Measurements from ENCODE around the gene SSR2. TPM values are rescaled to one million over a fixed set of nuclear protein-coding genes. Genes with fewer than 3 reads are reported as not detected.

The SSR2 gene
- total RNA-seq, 4 donors from 2014 or later, result 51.2 to 275 (median 168) TPM

DNA sequence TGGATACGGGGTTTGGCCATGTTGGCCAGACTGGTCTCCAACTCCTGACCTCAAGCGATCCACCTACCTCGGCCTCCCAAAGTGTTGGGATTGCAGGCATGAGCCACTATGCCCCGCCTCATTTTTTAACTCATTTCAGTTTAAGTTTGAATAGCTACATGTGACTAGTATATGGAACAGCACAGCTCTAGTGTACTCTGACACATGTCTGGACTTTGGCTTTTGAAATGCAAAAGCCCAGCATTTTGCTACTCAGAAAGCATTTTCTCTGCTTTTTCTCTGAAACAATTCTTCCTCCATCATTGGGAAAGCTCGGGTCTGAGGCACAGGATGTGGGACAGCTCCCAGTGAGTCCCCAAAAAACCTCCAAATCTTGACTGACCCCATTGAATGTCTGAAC is 4.0 kb upstream of the SSR2 start:
- H3K9me3 ChIP-seq, result no peaks in the 10 kb centered on the region
- H3K27ac ChIP-seq, result no peak overlapping the region
- intact Hi-C loops (cut with DNase I; ENCODE audit: low total_unique reads), result no loop called here
- H3K4me3 ChIP-seq, result no peak overlapping the region
- 0 to 67% methylated on average over 1 to 5 of the region's 5 CpGs for WGBS, 2 donors (ENCODE audit: low coverage in 1 of 2)
- H3K36me3 ChIP-seq, result no peaks in the 10 kb centered on the region
- H3K27me3 ChIP-seq, result no peaks in the 10 kb centered on the region
- DNase-seq, result no peak
- TF ChIP-seq POLR2A (IDR thresholded peaks at IDR 0.05), result no peak
- TF ChIP-seq CTCF (IDR thresholded peaks at IDR 0.05), result no peak
- no peak for TF ChIP-seq EP300 (IDR thresholded peaks at IDR 0.05; ENCODE audit: low read depth)
- no peak for TF ChIP-seq POLR2AphosphoS5 (IDR thresholded peaks at IDR 0.05)
- peaks cover 3 to 9% (median 7%) of the 10 kb centered on the region in 4 donors for H3K4me1 ChIP-seq
- in situ Hi-C loops (cut with MboI; ENCODE audit: low pct_ligation_motif_present in 1 of 4, low pct_unique_long_range_greater_than_20kb in 1 of 4, low sequenced_read_pairs in 3 of 4), result no loop called here

GRCh38 chr1:156021954-156022353 is 1.2 kb upstream of the SSR2 start:
- Histone ChIP-seq H3K27ac (no peak overlapping the region), H3K27me3 (no peaks in the 10 kb centered on the region), H3K4me3 (no peak overlapping the region), H3K9me3 (no peaks in the 10 kb centered on the region), H3K36me3 (peaks cover 0 to 17% (median 0%) of the 10 kb centered on the region in 4 donors), H3K4me1 (peaks cover 6 to 17% (median 13%) of the 10 kb centered on the region in 4 donors)
- in situ Hi-C loops (cut with MboI; ENCODE audit: low pct_ligation_motif_present in 1 of 4, low pct_unique_long_range_greater_than_20kb in 1 of 4, low sequenced_read_pairs in 3 of 4), result no loop called here
- WGBS, 2 donors (ENCODE audit: low coverage in 1 of 2), result 70% methylated on average over 2 of the region's 2 CpGs
- no peak for TF ChIP-seq POLR2AphosphoS5 (IDR thresholded peaks at IDR 0.05)
- no peak for TF ChIP-seq POLR2A (IDR thresholded peaks at IDR 0.05)
- no peak for TF ChIP-seq EP300 (IDR thresholded peaks at IDR 0.05; ENCODE audit: low read depth)
- no peak for TF ChIP-seq CTCF (IDR thresholded peaks at IDR 0.05)
- intact Hi-C loops (cut with DNase I; ENCODE audit: low total_unique reads), result no loop called here
- DNase-seq, result no peak

DNA sequence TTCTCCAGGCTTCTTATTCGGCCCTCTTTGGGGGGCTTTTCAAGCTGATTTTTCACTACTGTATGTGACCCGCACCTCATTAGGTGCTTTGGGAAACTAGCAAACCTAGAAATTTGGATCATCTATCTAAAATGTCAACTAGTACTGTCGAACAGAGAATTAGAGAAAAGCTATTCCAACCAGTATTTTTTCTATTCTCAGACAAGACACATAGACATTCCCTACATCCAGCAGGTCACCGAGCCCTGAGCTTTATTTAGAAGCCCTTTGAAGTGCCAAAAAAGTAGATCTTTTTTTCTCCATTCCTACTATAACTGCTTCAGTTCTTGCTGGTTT is 310 bp upstream of the SSR2 start:
- Histone ChIP-seq H3K4me3 (peak overlapping the region; percentile 72 to 97 (median 82)), H3K27ac (peak overlapping the region; percentile 87 to 94 (median 92)), H3K27me3 (no peaks in the 10 kb centered on the region), H3K4me1 (peaks cover 6 to 17% (median 13%) of the 10 kb centered on the region in 4 donors), H3K36me3 (peaks cover 0 to 24% (median 2%) of the 10 kb centered on the region in 4 donors), H3K9me3 (no peaks in the 10 kb centered on the region)
- TF ChIP-seq POLR2A (IDR thresholded peaks at IDR 0.05) (no peak), POLR2AphosphoS5 (IDR thresholded peaks at IDR 0.05) (no peak), EP300 (IDR thresholded peaks at IDR 0.05; ENCODE audit: low read depth) (no peak), CTCF (IDR thresholded peaks at IDR 0.05) (no peak)
- 3 to 4% methylated on average over 3 to 4 of the region's 4 CpGs for WGBS, 2 donors (ENCODE audit: low coverage in 1 of 2)
- DNase-seq, result no peak
- in situ Hi-C loops (cut with MboI; ENCODE audit: low pct_ligation_motif_present in 1 of 4, low pct_unique_long_range_greater_than_20kb in 1 of 4, low sequenced_read_pairs in 3 of 4) (no loop called here), intact Hi-C loops (cut with DNase I; ENCODE audit: low total_unique reads) (no loop called here)

GRCh38 chr1:156019946-156020292 is 832 bp downstream of the SSR2 start:
- Histone ChIP-seq H3K4me3 (peak overlapping the region; percentile 72 to 97 (median 82)), H3K36me3 (peaks cover 0 to 24% (median 2%) of the 10 kb centered on the region in 4 donors), H3K27me3 (no peaks in the 10 kb centered on the region), H3K4me1 (peaks cover 6 to 15% (median 13%) of the 10 kb centered on the region in 4 donors), H3K27ac (peak overlapping the region; percentile 87 to 94 (median 92)), H3K9me3 (no peaks in the 10 kb centered on the region)
- WGBS, 2 donors (ENCODE audit: low coverage in 1 of 2), result 57% methylated on average over 8 of the region's 8 CpGs; no CpG with 5 or more reads in 1 of the 2 donors
- intact Hi-C loops (cut with DNase I; ENCODE audit: low total_unique reads), result no loop called here
- in situ Hi-C loops (cut with MboI; ENCODE audit: low pct_ligation_motif_present in 1 of 4, low pct_unique_long_range_greater_than_20kb in 1 of 4, low sequenced_read_pairs in 3 of 4), result no loop called here
- no peak for DNase-seq
- TF ChIP-seq CTCF (IDR thresholded peaks at IDR 0.05), result no peak
- no peak for TF ChIP-seq POLR2AphosphoS5 (IDR thresholded peaks at IDR 0.05)
- TF ChIP-seq EP300 (IDR thresholded peaks at IDR 0.05; ENCODE audit: low read depth), result no peak
- TF ChIP-seq POLR2A (IDR thresholded peaks at IDR 0.05), result no peak

Measured in transverse colon (tissue), 4 donors.